Chondrocyte (in vitro differentiated cells): ENCODE measurements around the gene LIG3. TPM values are rescaled to one million over a fixed set of nuclear protein-coding genes. Genes with fewer than 3 reads are reported as not detected.

ENCODE experiments used
- DNase-seq: peaks from one replicate; pipeline ENCODE4 v3.0.0; 2021; ENCODE audit warnings: mixed read lengths, low spot score
- H3K27ac Mint-ChIP-seq: one replicate; pipeline ENCODE4 v1.8.0; 2021; ENCODE audit warnings: mild to moderate bottlenecking, moderate library complexity, mixed read lengths; ENCODE audit not compliant: unreplicated experiment
- H3K27me3 Mint-ChIP-seq: 2 replicates; pipeline ENCODE4 v1.8.0; 2021; ENCODE audit warnings: low read depth, mixed read lengths
- H3K36me3 Mint-ChIP-seq: 2 replicates; pipeline ENCODE4 v1.8.0; 2021; ENCODE audit warnings: low read depth, mixed read lengths
- H3K4me1 Mint-ChIP-seq: 2 replicates; pipeline ENCODE4 v1.8.0; 2021; ENCODE audit warnings: low read depth, mild to moderate bottlenecking, mixed read lengths
- H3K4me3 Mint-ChIP-seq: one replicate; pipeline ENCODE4 v1.8.0; 2021; ENCODE audit warnings: mild to moderate bottlenecking, moderate library complexity, mixed read lengths; ENCODE audit not compliant: unreplicated experiment
- H3K9me3 Mint-ChIP-seq: 2 replicates; pipeline ENCODE4 v1.8.0; 2021; ENCODE audit warnings: low read depth, mixed read lengths
- total RNA-seq: library from RNA; stranded (reverse); gene quantifications from 3 replicates; pipeline ENCODE4 v1.2.1, GENCODE V29; 2021
- TF ChIP-seq, protein P1 (sequence below): fragments of 200-600 bp; sonication (generic); IDR thresholded peaks from 2 replicates; pipeline ENCODE4 v1.5.0; 2021; ENCODE audit warnings: antibody characterized with exemption, mild to moderate bottlenecking, moderate library complexity

The LIG3 gene
- total RNA-seq, 1 donor from 2014 or later = 26.0 TPM

DNA sequence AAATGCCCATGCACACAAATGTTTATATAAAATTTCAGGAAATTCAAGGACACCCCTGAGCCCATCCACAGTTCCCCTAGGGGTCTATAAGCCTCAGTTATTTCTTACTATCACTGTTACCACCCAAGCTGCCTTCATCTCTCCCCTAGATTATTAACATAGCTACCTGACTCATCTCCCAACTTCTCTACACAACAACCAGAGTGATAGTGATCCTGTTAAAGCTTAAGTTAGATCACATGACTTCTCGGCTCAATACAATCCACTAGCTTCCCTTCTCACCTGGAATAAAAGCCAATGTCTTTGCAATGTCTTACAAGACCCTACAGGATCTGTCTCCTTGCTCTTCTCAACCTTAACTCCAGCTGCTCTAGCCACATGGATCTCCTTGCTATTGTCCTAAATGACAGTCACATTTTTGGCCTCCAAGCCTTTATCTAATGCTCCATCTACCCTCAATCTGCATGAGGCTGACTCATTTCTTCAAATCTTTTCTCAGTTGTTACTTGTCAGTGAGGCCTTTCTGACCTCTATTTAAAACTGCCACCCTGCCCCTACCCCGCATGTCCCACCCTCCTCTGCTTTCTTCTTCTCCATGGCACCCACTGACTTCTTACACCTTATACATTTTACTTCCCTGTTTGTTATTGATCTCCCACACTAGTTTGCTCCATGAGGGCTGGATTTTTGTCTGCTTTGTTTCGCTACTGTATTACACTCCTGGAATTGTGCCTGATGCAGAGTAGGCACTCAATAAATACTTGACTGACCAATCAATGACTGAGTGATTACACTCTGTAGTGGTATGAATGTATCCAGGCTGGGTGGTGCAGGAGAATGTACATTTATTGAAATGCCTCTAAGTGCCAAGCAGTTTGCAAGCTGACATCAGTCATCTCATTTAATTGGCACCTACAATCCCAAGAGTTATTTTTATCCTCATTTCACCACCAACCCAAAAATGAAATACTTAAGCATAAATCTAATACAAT lies 5.2 kb upstream of the LIG3 start:
- no peak overlapping the region for H3K27ac Mint-ChIP-seq
- DNase-seq = no peak
- TF ChIP-seq, protein P1, sequence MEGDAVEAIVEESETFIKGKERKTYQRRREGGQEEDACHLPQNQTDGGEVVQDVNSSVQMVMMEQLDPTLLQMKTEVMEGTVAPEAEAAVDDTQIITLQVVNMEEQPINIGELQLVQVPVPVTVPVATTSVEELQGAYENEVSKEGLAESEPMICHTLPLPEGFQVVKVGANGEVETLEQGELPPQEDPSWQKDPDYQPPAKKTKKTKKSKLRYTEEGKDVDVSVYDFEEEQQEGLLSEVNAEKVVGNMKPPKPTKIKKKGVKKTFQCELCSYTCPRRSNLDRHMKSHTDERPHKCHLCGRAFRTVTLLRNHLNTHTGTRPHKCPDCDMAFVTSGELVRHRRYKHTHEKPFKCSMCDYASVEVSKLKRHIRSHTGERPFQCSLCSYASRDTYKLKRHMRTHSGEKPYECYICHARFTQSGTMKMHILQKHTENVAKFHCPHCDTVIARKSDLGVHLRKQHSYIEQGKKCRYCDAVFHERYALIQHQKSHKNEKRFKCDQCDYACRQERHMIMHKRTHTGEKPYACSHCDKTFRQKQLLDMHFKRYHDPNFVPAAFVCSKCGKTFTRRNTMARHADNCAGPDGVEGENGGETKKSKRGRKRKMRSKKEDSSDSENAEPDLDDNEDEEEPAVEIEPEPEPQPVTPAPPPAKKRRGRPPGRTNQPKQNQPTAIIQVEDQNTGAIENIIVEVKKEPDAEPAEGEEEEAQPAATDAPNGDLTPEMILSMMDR = no peak
- H3K4me3 Mint-ChIP-seq = no peak overlapping the region
- no peaks in the 10 kb centered on the region for H3K36me3 Mint-ChIP-seq
- peaks cover 11% of the 10 kb centered on the region for H3K4me1 Mint-ChIP-seq
- H3K9me3 Mint-ChIP-seq = no peaks in the 10 kb centered on the region
- H3K27me3 Mint-ChIP-seq = no peaks in the 10 kb centered on the region

DNA sequence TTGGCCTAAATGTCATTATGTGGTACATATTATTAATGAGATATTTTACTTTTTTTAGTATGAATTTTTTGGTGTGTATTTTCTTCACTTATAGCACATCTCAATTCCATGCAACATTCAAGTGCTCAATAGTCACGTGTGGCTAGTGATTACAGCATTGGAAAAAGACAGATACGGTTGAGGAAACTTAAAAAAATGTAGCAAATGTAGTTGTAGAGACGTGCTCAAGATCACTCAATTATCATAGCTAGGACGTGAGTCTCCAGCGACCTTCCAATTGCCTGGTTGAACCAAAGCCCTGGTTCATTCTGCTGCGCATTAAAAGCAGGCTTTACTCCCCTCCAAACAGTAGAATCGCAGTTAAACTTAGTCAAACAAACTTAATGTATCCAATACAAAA lies 1.2 kb upstream of the LIG3 start:
- H3K36me3 Mint-ChIP-seq = peaks cover 4% of the 10 kb centered on the region
- H3K4me1 Mint-ChIP-seq = peaks cover 30% of the 10 kb centered on the region
- TF ChIP-seq, protein P1 = no peak
- H3K27me3 Mint-ChIP-seq = no peaks in the 10 kb centered on the region
- DNase-seq = no peak
- H3K27ac Mint-ChIP-seq = no peak overlapping the region
- H3K4me3 Mint-ChIP-seq = no peak overlapping the region
- no peaks in the 10 kb centered on the region for H3K9me3 Mint-ChIP-seq

DNA sequence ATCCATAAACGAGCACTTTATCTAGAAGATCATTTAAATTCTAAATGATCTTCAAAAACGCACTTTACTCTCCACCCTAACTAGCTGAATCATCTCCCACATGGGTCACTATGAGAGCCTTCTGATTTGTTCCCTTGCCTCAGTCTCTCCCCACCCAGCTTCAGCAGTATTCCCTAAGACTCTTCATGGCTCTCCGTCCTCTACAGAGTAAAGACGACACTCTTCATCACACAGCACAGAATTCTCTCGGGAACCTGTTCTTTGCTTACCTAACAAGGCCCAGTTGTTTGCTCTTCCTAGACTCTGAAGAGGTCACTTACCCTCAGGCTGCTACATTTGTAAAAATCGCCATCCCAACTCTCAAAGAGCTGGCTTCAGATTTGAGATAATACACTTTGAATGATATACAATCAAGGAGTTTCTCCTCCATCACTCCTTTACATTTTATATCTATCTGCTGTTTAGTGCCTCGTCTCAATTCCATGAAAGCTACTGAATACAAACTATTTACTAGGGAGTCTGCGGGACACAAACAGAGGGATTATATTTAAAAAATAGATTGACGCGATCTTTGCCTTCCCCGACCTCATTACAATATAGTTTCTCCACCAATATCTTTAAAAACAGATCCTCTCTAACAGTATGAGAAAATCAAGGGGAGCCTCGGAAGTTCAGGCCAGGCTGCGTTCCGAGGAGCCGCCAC lies 511 bp upstream of the LIG3 start:
- Mint-ChIP-seq H3K9me3 (no peaks in the 10 kb centered on the region), H3K27me3 (no peaks in the 10 kb centered on the region), H3K36me3 (peaks cover 4% of the 10 kb centered on the region), H3K4me3 (peak overlapping the region; percentile 92), H3K4me1 (peaks cover 30% of the 10 kb centered on the region), H3K27ac (peak overlapping the region; percentile 99)
- DNase-seq = no peak
- TF ChIP-seq, protein P1 = no peak

DNA sequence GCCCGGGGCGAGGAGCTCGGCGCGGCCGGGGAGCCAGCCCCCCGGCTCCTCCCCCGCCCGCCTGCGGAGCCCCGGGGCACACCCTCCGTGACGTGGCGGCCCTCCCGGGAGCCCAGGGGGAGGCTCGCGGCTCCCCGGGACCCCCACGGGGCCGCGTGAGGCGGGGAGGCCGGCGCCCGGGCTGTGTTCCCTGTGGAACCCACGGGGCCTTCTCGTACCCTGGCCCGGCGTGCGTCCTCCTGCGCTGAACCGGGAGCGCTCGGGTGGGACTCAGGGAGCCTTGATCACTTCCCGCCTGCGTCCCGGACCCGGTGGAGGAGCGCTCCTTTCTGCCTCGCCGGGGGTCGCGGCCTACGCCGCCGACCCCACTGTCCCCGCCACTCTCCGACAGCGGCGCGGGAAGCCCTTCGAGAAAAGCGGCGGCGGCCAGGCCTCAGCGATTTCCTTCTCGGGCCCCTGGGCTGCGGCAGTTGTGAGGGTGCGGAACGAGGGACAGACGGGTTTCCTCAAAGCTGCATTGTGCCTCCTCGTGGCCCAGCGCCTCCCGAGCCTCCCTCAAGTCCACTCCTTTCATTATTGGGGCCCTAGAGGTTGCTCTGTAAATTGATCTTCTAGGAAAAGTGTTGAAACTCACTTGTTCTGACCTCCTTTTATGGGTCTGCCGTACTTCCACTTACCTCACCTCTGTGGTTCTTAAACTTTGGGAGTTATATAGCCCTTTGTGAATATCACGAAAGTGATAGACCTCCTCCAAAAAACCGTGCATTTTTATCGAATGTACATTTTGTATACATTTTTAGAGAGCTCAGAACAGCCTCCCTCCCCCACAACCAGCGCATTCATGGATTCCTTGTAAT lies 597 bp downstream of the LIG3 start:
- DNase-seq = no peak
- peaks cover 7% of the 10 kb centered on the region for H3K36me3 Mint-ChIP-seq
- peaks cover 30% of the 10 kb centered on the region for H3K4me1 Mint-ChIP-seq
- H3K9me3 Mint-ChIP-seq = no peaks in the 10 kb centered on the region
- H3K4me3 Mint-ChIP-seq = peak overlapping the region; percentile 87
- TF ChIP-seq, protein P1 = peak; percentile 74
- H3K27ac Mint-ChIP-seq = peak overlapping the region; percentile 96
- no peaks in the 10 kb centered on the region for H3K27me3 Mint-ChIP-seq
